SK-N-SH (cell line): Measurements from ENCODE around the gene POU6F1. TPM values are rescaled to one million over a fixed set of nuclear protein-coding genes. Genes with fewer than 3 reads are reported as not detected.

ENCODE experiments used
- CTCF ChIA-PET: fragments of 300-600, 350-600 bp; formaldehyde crosslinking; extraction: SDS; loops from one replicate; lab custom pipeline; 2021; lab: Yijun Ruan, JAX
- POLR2A ChIA-PET: fragments of 350-600 bp; sonication (Branson Sonifier 250); formaldehyde crosslinking; extraction: SDS; loops from one replicate; lab custom pipeline; 2020; ENCODE audit warnings: antibody characterized with exemption, inconsistent platforms; lab: Yijun Ruan, JAX
- DNase-seq: peaks from one replicate; pipeline ENCODE4 v3.0.0; 2012
- H2AFZ ChIP-seq: fragments of 200-600 bp; sonication (generic); 2 replicates; pipeline ENCODE4 v1.8.1; 2016; ENCODE audit warnings: antibody characterized with exemption, mild to moderate bottlenecking, low read depth
- H3F3A ChIP-seq: fragments of 200-600 bp; sonication (generic); replicated peaks from 2 replicates; pipeline ENCODE3; 2016; ENCODE audit warnings: antibody characterized with exemption, mild to moderate bottlenecking; ENCODE audit not compliant: insufficient read depth
- H3K27ac ChIP-seq, 2 experiments: fragments of 200-500 bp in 1 of 2; fragments of 200-600 bp in 1 of 2; sonication (Bioruptor generic) in 1 of 2; sonication (generic), shearing (Covaris generic) in 1 of 2; 2 replicates each; pipeline versions ENCODE4 v1.5.1 to v1.6.1; 2014 to 2016; ENCODE audit warnings: low read depth in 2 of 2, inconsistent platforms in 1 of 2, low read length in 1 of 2, mild to moderate bottlenecking in 1 of 2, mixed read lengths in 1 of 2
- H3K27me3 ChIP-seq: fragments of 200-600 bp; sonication (generic), shearing (Covaris generic); 2 replicates; pipeline ENCODE4 v1.6.1; 2016; ENCODE audit warnings: mixed run types; ENCODE audit not compliant: insufficient read depth
- H3K36me3 ChIP-seq, 2 experiments: fragments of 200-500 bp in 1 of 2; fragments of 200-600 bp in 1 of 2; sonication (Bioruptor generic) in 1 of 2; sonication (generic) in 1 of 2; replicated peaks in 1 of 2; 2 replicates each; pipeline versions ENCODE3 to v1.5.1; 2014 to 2016; ENCODE audit warnings: low read length in 1 of 2, mild to moderate bottlenecking in 1 of 2; ENCODE audit not compliant: insufficient read depth in 2 of 2, control insufficient read depth in 1 of 2
- H3K4me1 ChIP-seq, 2 experiments: fragments of 200-500 bp in 1 of 2; fragments of 200-600 bp in 1 of 2; sonication (Bioruptor generic) in 1 of 2; sonication (generic), shearing (Covaris generic) in 1 of 2; 2 replicates each; pipeline versions ENCODE4 v1.5.1 to v1.6.1; 2014 to 2016; ENCODE audit warnings: low read depth in 1 of 2, low read length in 1 of 2, mixed run types in 1 of 2; ENCODE audit not compliant: insufficient read depth in 2 of 2, control insufficient read depth in 1 of 2
- H3K4me2 ChIP-seq: fragments of 200-600 bp; sonication (generic), shearing (Covaris generic); 2 replicates; pipeline ENCODE4 v1.6.1; 2017; ENCODE audit warnings: mixed run types
- H3K4me3 ChIP-seq, 2 experiments: fragments of 200-500 bp in 1 of 2; fragments of 200-600 bp in 1 of 2; sonication (Bioruptor generic) in 1 of 2; sonication (generic), shearing (Covaris generic) in 1 of 2; 2 replicates each; pipeline versions ENCODE4 v1.5.1 to v1.8.1; 2014 to 2016; ENCODE audit warnings: low read depth in 2 of 2, inconsistent platforms in 1 of 2, low read length in 1 of 2, mild to moderate bottlenecking in 1 of 2, mixed read lengths in 1 of 2, moderate library complexity in 1 of 2
- H3K79me2 ChIP-seq: fragments of 200-600 bp; sonication (generic); 2 replicates; pipeline ENCODE4 v1.8.1; 2017; ENCODE audit warnings: mild to moderate bottlenecking; ENCODE audit not compliant: insufficient read depth
- H3K9ac ChIP-seq: fragments of 200-600 bp; sonication (generic); 2 replicates; pipeline ENCODE4 v1.6.1; 2017; ENCODE audit warnings: mixed run types
- H3K9me2 ChIP-seq: fragments of 200-600 bp; sonication (generic); 2 replicates; pipeline ENCODE4 v1.6.1; 2017; ENCODE audit warnings: mixed run types
- H3K9me3 ChIP-seq: fragments of 200-600 bp; sonication (generic); 2 replicates; pipeline ENCODE4 v1.6.1; 2017; ENCODE audit warnings: mixed run types, mild to moderate bottlenecking, moderate library complexity
- H4K20me1 ChIP-seq: fragments of 200-600 bp; sonication (generic); 2 replicates; pipeline ENCODE4 v1.6.1; 2017; ENCODE audit warnings: mild to moderate bottlenecking, mixed run types; ENCODE audit not compliant: insufficient read depth
- CHD2 ChIP-seq: fragments of 150-350 bp; IDR thresholded peaks from 2 replicates; pipeline ENCODE4 v1.6.1; 2018; ENCODE audit warnings: low read length; ENCODE audit not compliant: partially characterized antibody
- CTCF ChIP-seq: fragments of 200-600 bp; sonication (generic); IDR thresholded peaks from 2 replicates; pipeline ENCODE4 v1.6.1; 2017; ENCODE audit warnings: antibody characterized with exemption, mild to moderate bottlenecking, moderate library complexity
- ELF1 ChIP-seq: IDR thresholded peaks from 2 replicates; pipeline ENCODE4 v1.4.0; 2012
- EP300 ChIP-seq, 2 experiments: IDR thresholded peaks; 2 replicates each; pipeline versions ENCODE4 v1.4.0 to v1.6.1; 2012; ENCODE audit warnings: borderline replicate concordance in 1 of 2, low read depth in 1 of 2, low read length in 1 of 2
- FOSL2 ChIP-seq: IDR thresholded peaks from 2 replicates; pipeline ENCODE4 v1.4.0; 2012; ENCODE audit warnings: low read depth, mild to moderate bottlenecking, moderate library complexity, borderline replicate concordance
- FOXJ3 ChIP-seq: sonication (generic); formaldehyde crosslinking; IDR thresholded peaks from 2 replicates; pipeline ENCODE4 v1.5.1; 2020; ENCODE audit warnings: mild to moderate bottlenecking, missing genetic modification reagents
- FOXM1 ChIP-seq: IDR thresholded peaks from 2 replicates; pipeline ENCODE4 v1.4.0; 2012; ENCODE audit warnings: low read depth, mild to moderate bottlenecking
- GABPA ChIP-seq: IDR thresholded peaks from 2 replicates; pipeline ENCODE4 v1.4.0; 2012; ENCODE audit warnings: low read depth, mild to moderate bottlenecking
- JUND ChIP-seq: IDR thresholded peaks from 2 replicates; pipeline ENCODE4 v1.4.0; 2012
- MAX ChIP-seq: IDR thresholded peaks from 2 replicates; pipeline ENCODE4 v1.4.0; 2012; ENCODE audit warnings: low read depth
- MXI1 ChIP-seq: IDR thresholded peaks from 2 replicates; pipeline ENCODE4 v1.6.1; 2012; ENCODE audit warnings: mild to moderate bottlenecking, low read depth, low read length, improper control_type of control experiment
- NFIC ChIP-seq: IDR thresholded peaks from 2 replicates; pipeline ENCODE4 v1.4.0; 2012; ENCODE audit warnings: borderline replicate concordance
- PBX3 ChIP-seq: IDR thresholded peaks from 2 replicates; pipeline ENCODE4; 2012
- POLR2AphosphoS5 ChIP-seq: IDR thresholded peaks from 2 replicates; pipeline ENCODE4 v1.6.1; 2012; ENCODE audit warnings: low read depth, low read length
- RAD21 ChIP-seq: IDR thresholded peaks from 2 replicates; pipeline ENCODE4 v1.6.1; 2012; ENCODE audit warnings: mild to moderate bottlenecking, low read length
- REST ChIP-seq: IDR thresholded peaks from 2 replicates; pipeline ENCODE4 v1.6.1; 2012; ENCODE audit warnings: mild to moderate bottlenecking, low read depth, low read length, moderate library complexity
- RFX5 ChIP-seq: IDR thresholded peaks from 2 replicates; pipeline ENCODE4 v1.6.1; 2012; ENCODE audit warnings: mild to moderate bottlenecking, improper control_type of control experiment, low read length
- RXRA ChIP-seq: IDR thresholded peaks from 2 replicates; pipeline ENCODE4 v1.4.0; 2012; ENCODE audit warnings: low read depth, mild to moderate bottlenecking, borderline replicate concordance
- TEAD4 ChIP-seq: IDR thresholded peaks from 2 replicates; pipeline ENCODE4 v1.4.0; 2012; ENCODE audit warnings: mild to moderate bottlenecking, borderline replicate concordance; ENCODE audit not compliant: insufficient read depth
- USF1 ChIP-seq: IDR thresholded peaks from 2 replicates; pipeline ENCODE4 v1.4.0; 2012; ENCODE audit warnings: low read depth, borderline replicate concordance
- WGBS: methylation state at CpG from one replicate; pipeline ENCODE4 v1.1.6; 2017; ENCODE audit warnings: low lambda C conversion rate; 5-methylcytosine and 5-hydroxymethylcytosine counted together
- polyA plus RNA-seq, 3 experiments: library from polyadenylated mRNA; depleted of rRNA; stranded (reverse); fragments of >200 nt; gene quantifications; 2 replicates each; pipeline ENCODE4 v1.2.3, GENCODE V29; 2012

POU6F1 gene
- polyA plus RNA-seq, 1 of the 3 experiments (the other 2 are of a cell fraction) = 1.9 TPM

GRCh38 chr12:51209259-51209658 is 8.6 kb downstream of the POU6F1 start:
- POLR2A ChIA-PET = no interaction called here
- Histone ChIP-seq H4K20me1 (no peaks in the 10 kb centered on the region), H3K36me3 (no peaks in the 10 kb centered on the region), H3K27ac (no peak overlapping the region), H3K9me3 (no peaks in the 10 kb centered on the region), H3K79me2 (no peaks in the 10 kb centered on the region), H3K9me2 (no peaks in the 10 kb centered on the region), H3K9ac (no peak overlapping the region), H3F3A (no peaks in the 10 kb centered on the region), H3K4me3 (no peak overlapping the region), H3K4me1 (no peaks in the 10 kb centered on the region), H2AFZ (no peak overlapping the region), H3K27me3 (no peaks in the 10 kb centered on the region), H3K4me2 (no peak overlapping the region)
- TF ChIP-seq ELF1 (no peak), GABPA (no peak), MXI1 (no peak), NFIC (no peak), FOXJ3 (no peak), USF1 (no peak), FOXM1 (no peak), POLR2AphosphoS5 (no peak), TEAD4 (no peak), CHD2 (no peak), PBX3 (no peak), REST (no peak), RFX5 (no peak), EP300 (IDR thresholded peaks at IDR 0.05; ENCODE audit: borderline replicate concordance in 1 of 2, low read depth in 1 of 2, low read length in 1 of 2) (no peak), CTCF (no peak), RAD21 (no peak), MAX (no peak), RXRA (no peak), JUND (no peak), FOSL2 (no peak)
- WGBS = 81% methylated on average over 2 of the region's 2 CpGs
- CTCF ChIA-PET = interaction anchor here (0.6 to 1.9 kb wide), 3 partner anchors 15 to 1052 kb away, joined by 3 to 5 read pairs (median 3); no protein-coding TSS in a partner anchor
- DNase-seq = no peak
